H1 (cell line): ENCODE results near the gene PNPLA4. TPM values are rescaled to one million over a fixed set of nuclear protein-coding genes. Genes with fewer than 3 reads are reported as not detected.

ENCODE experiments used
- CTCF ChIA-PET: fragments of 300-600 bp; sonication (Branson Sonifier 250); formaldehyde crosslinking; loops from one replicate; lab custom pipeline; 2021; ENCODE audit not compliant: partially characterized antibody; lab: Charles Lee
- POLR2A ChIA-PET: fragments of 300-600 bp; sonication (Branson Sonifier 250); formaldehyde crosslinking; loops from one replicate; lab custom pipeline; 2021; ENCODE audit warnings: inconsistent platforms; ENCODE audit not compliant: partially characterized antibody; lab: Charles Lee
- DNase-seq, 2 experiments: peaks; one replicate each; pipeline versions ENCODE4 v3.0.0 to v3.0.0-alpha.2; 2010 to 2022; ENCODE audit warnings: low spot score in 2 of 2, low read depth in 1 of 2, mixed read lengths in 1 of 2
- FAIRE-seq: peaks from 2 replicates; lab custom pipeline; 2011; peaks lifted over from hg19 to GRCh38; lab: Jason Lieb, UNC
- H2AFZ ChIP-seq: 2 replicates; pipeline ENCODE4 v1.8.1; 2012; ENCODE audit warnings: low read length, inconsistent platforms
- H2AK5ac ChIP-seq: 2 replicates; pipeline ENCODE4 v1.6.1; 2013; ENCODE audit warnings: low read depth, low read length
- H2BK120ac ChIP-seq: replicated peaks from 2 replicates; pipeline ENCODE3; 2013; ENCODE audit warnings: low read depth, low read length, inconsistent platforms
- H2BK12ac ChIP-seq: 2 replicates; pipeline ENCODE4 v1.6.1; 2013; ENCODE audit warnings: low read depth, low read length
- H2BK15ac ChIP-seq: 2 replicates; pipeline ENCODE4 v1.6.1; 2013; ENCODE audit warnings: low read length
- H2BK20ac ChIP-seq: 2 replicates; pipeline ENCODE4 v1.6.1; 2013; ENCODE audit warnings: low read length
- H2BK5ac ChIP-seq: 2 replicates; pipeline ENCODE4 v1.6.1; 2013; ENCODE audit warnings: low read depth, low read length
- H3K14ac ChIP-seq: 2 replicates; pipeline ENCODE4 v1.6.1; 2013; ENCODE audit warnings: inconsistent platforms; ENCODE audit not compliant: insufficient read length
- H3K18ac ChIP-seq: 2 replicates; pipeline ENCODE4 v1.6.1; 2013; ENCODE audit warnings: low read length; ENCODE audit errors: extremely low read depth
- H3K23ac ChIP-seq: 2 replicates; pipeline ENCODE4 v1.6.1; 2013; ENCODE audit warnings: inconsistent platforms; ENCODE audit not compliant: insufficient read length
- H3K23me2 ChIP-seq: 2 replicates; pipeline ENCODE4 v1.6.1; 2013; ENCODE audit warnings: low read depth, low read length
- H3K27ac ChIP-seq: 2 replicates; pipeline ENCODE4 v1.6.1; 2011; ENCODE audit warnings: low read depth, low read length, inconsistent platforms
- H3K27me3 ChIP-seq, 4 experiments: replicated peaks in 1 of 4; 1 replicate in 1 of 4; 2 replicates in 3 of 4; pipeline versions ENCODE4 v1.6.1 to v1.8.1; 2011 to 2013; ENCODE audit warnings: low read length in 3 of 4, mild to moderate bottlenecking in 3 of 4, inconsistent platforms in 2 of 4, mixed read lengths in 2 of 4, moderate library complexity in 1 of 4; ENCODE audit not compliant: control insufficient read depth in 3 of 4, insufficient read depth in 3 of 4; ENCODE audit errors: extremely low read depth in 1 of 4
- H3K36me3 ChIP-seq, 4 experiments: 2 replicates each; pipeline versions ENCODE4 v1.6.1 to v1.8.1; 2011 to 2013; ENCODE audit warnings: mild to moderate bottlenecking in 4 of 4, low read length in 3 of 4, moderate library complexity in 2 of 4, control low read depth in 1 of 4, inconsistent platforms in 1 of 4; ENCODE audit not compliant: insufficient read depth in 4 of 4, control insufficient read depth in 2 of 4
- H3K4ac ChIP-seq: replicated peaks from 2 replicates; pipeline ENCODE3; 2013; ENCODE audit warnings: low read length, low read depth, mixed read lengths, inconsistent platforms; ENCODE audit not compliant: insufficient read length
- H3K4me1 ChIP-seq, 4 experiments: replicated peaks in 1 of 4; 1 replicate in 1 of 4; 2 replicates in 3 of 4; pipeline versions ENCODE4 v1.6.1 to v1.8.1; 2011 to 2013; ENCODE audit warnings: low read length in 3 of 4, inconsistent platforms in 2 of 4, mixed read lengths in 1 of 4; ENCODE audit not compliant: insufficient read depth in 4 of 4, control insufficient read depth in 3 of 4
- H3K4me2 ChIP-seq, 2 experiments: 2 replicates each; pipeline versions ENCODE4 v1.6.1 to v1.8.1; 2011 to 2013; ENCODE audit warnings: low read depth in 2 of 2, low read length in 2 of 2, control low read depth in 1 of 2, inconsistent platforms in 1 of 2, mild to moderate bottlenecking in 1 of 2; ENCODE audit not compliant: insufficient read depth in 1 of 2
- H3K4me3 ChIP-seq, 4 experiments: fragments of 200-600, 300-600 bp in 1 of 4; sonication (generic), shearing (Covaris generic), sonication (Bioruptor Twin) in 1 of 4; 2 replicates each; pipeline versions ENCODE4 v1.5.1 to v1.8.1; 2011 to 2016; ENCODE audit warnings: low read length in 4 of 4, low read depth in 3 of 4, control low read depth in 2 of 4, inconsistent platforms in 2 of 4, mild to moderate bottlenecking in 2 of 4, mixed read lengths in 1 of 4, moderate library complexity in 1 of 4; ENCODE audit not compliant: insufficient read depth in 2 of 4; ENCODE audit errors: extremely low read depth in 1 of 4
- H3K56ac ChIP-seq: replicated peaks from 2 replicates; pipeline ENCODE3; 2013; ENCODE audit warnings: low read depth, mild to moderate bottlenecking, mixed read lengths, low read length, inconsistent platforms; ENCODE audit not compliant: insufficient read length
- H3K79me1 ChIP-seq: 2 replicates; pipeline ENCODE4 v1.6.1; 2013; ENCODE audit warnings: low read depth, low read length, control low read depth
- H3K79me2 ChIP-seq, 2 experiments: 2 replicates each; pipeline versions ENCODE4 v1.6.1 to v1.8.1; 2012 to 2013; ENCODE audit warnings: low read length in 2 of 2, mild to moderate bottlenecking in 2 of 2, inconsistent platforms in 1 of 2; ENCODE audit not compliant: insufficient read depth in 2 of 2, control insufficient read depth in 1 of 2
- H3K9ac ChIP-seq, 4 experiments: replicated peaks in 1 of 4; 1 replicate in 1 of 4; 2 replicates in 3 of 4; pipeline versions ENCODE4 v1.6.1 to v1.8.1; 2011 to 2013; ENCODE audit warnings: low read depth in 3 of 4, low read length in 3 of 4, control low read depth in 2 of 4, mild to moderate bottlenecking in 2 of 4, moderate library complexity in 2 of 4, inconsistent platforms in 1 of 4; ENCODE audit errors: extremely low read depth in 1 of 4
- H3K9me3 ChIP-seq, 2 experiments: 2 replicates each; pipeline versions ENCODE4 v1.6.1 to v1.8.1; 2012 to 2013; ENCODE audit warnings: mild to moderate bottlenecking in 2 of 2, moderate library complexity in 2 of 2, control low read depth in 1 of 2, inconsistent platforms in 1 of 2, low read depth in 1 of 2, low read length in 1 of 2, mixed read lengths in 1 of 2; ENCODE audit not compliant: insufficient read depth in 2 of 2
- H4K20me1 ChIP-seq, 2 experiments: replicated peaks in 1 of 2; 2 replicates each; pipeline versions ENCODE3 to v1.8.1; 2011 to 2013; ENCODE audit warnings: inconsistent platforms in 2 of 2, low read length in 2 of 2, mild to moderate bottlenecking in 1 of 2; ENCODE audit not compliant: insufficient read depth in 2 of 2, control insufficient read depth in 1 of 2
- H4K5ac ChIP-seq: 2 replicates; pipeline ENCODE4 v1.6.1; 2013; ENCODE audit warnings: low read length, low read depth, mixed read lengths, inconsistent platforms; ENCODE audit not compliant: insufficient read length
- H4K8ac ChIP-seq: 2 replicates; pipeline ENCODE4 v1.8.0; 2013; ENCODE audit warnings: mild to moderate bottlenecking, moderate library complexity, low read length, inconsistent platforms; ENCODE audit not compliant: insufficient read depth; ENCODE audit errors: extremely low read depth
- H4K91ac ChIP-seq: replicated peaks from 2 replicates; pipeline ENCODE3; 2013; ENCODE audit warnings: low read length, mixed read lengths, inconsistent platforms; ENCODE audit not compliant: insufficient read length
- ATF3 ChIP-seq: IDR thresholded peaks from 2 replicates; pipeline ENCODE4 v1.6.1; 2011; ENCODE audit warnings: low read depth, mild to moderate bottlenecking, low read length; ENCODE audit not compliant: insufficient read depth
- CEBPB ChIP-seq: IDR thresholded peaks from 2 replicates; pipeline ENCODE4 v1.6.1; 2012; ENCODE audit warnings: low read depth, low read length
- EP300 ChIP-seq, 2 experiments: IDR thresholded peaks; 1 replicate in 1 of 2; 2 replicates in 1 of 2; pipeline ENCODE4 v1.6.1; 2011 to 2012; ENCODE audit warnings: low read depth in 2 of 2, low read length in 2 of 2, mild to moderate bottlenecking in 2 of 2, borderline replicate concordance in 1 of 2, inconsistent platforms in 1 of 2, moderate library complexity in 1 of 2
- HDAC2 ChIP-seq, 2 experiments: fragments of 300-600 bp in 1 of 2; sonication (generic) in 1 of 2; IDR thresholded peaks; 2 replicates each; pipeline ENCODE4 v1.6.1; 2011 to 2012; ENCODE audit warnings: low read depth in 2 of 2, low read length in 2 of 2, mild to moderate bottlenecking in 2 of 2, moderate library complexity in 2 of 2, borderline replicate concordance in 1 of 2, inconsistent platforms in 1 of 2
- HDAC6 ChIP-seq: IDR thresholded peaks from one replicate; pipeline ENCODE4 v1.7.1; 2012; ENCODE audit warnings: low read depth, mild to moderate bottlenecking, inconsistent platforms, low read length, moderate library complexity
- PHF8 ChIP-seq: fragments of 200-600 bp; sonication (generic); conservative IDR thresholded peaks from 2 replicates; pipeline ENCODE4 v1.7.1; 2012; ENCODE audit warnings: low read depth, mild to moderate bottlenecking, inconsistent platforms, low read length, moderate library complexity
- RBBP5 ChIP-seq: IDR thresholded peaks from 2 replicates; pipeline ENCODE4 v1.7.1; 2012; ENCODE audit warnings: low read depth, mild to moderate bottlenecking, inconsistent platforms, low read length, moderate library complexity, borderline replicate concordance
- RNF2 ChIP-seq: fragments of 200-900, 300-1000 bp; sonication (generic); IDR thresholded peaks from 2 replicates; pipeline ENCODE4 v1.7.1; 2016; ENCODE audit warnings: borderline replicate concordance, low read depth, mild to moderate bottlenecking, antibody characterized with exemption, low read length; ENCODE audit not compliant: poor library complexity, severe bottlenecking; ENCODE audit errors: missing control alignments
- SRF ChIP-seq: IDR thresholded peaks from 2 replicates; pipeline ENCODE4 v1.6.1; 2011; ENCODE audit warnings: mild to moderate bottlenecking, low read depth, low read length, moderate library complexity
- USF2 ChIP-seq: IDR thresholded peaks from 2 replicates; pipeline ENCODE4 v1.6.1; 2011; ENCODE audit warnings: low read length, improper control_type of control experiment
- ZNF274 ChIP-seq: IDR thresholded peaks from 2 replicates; pipeline ENCODE4 v1.7.0; 2012; ENCODE audit warnings: low read length, borderline replicate concordance; ENCODE audit errors: extremely low read depth
- WGBS, 2 experiments: shearing (Covaris generic) in 1 of 2; methylation state at CpG; one replicate each; pipeline versions ENCODE4 v1.1.6 to v1.1.7; 2013 to 2015; ENCODE audit warnings: low lambda C conversion rate in 2 of 2, mixed read lengths in 2 of 2, inconsistent platforms in 1 of 2, low coverage in 1 of 2, missing lambda C conversion rate in 1 of 2; ENCODE audit not compliant: insufficient replicate concordance in 2 of 2, insufficient coverage in 1 of 2, insufficient read length in 1 of 2; ENCODE audit errors: extremely low coverage in 1 of 2, missing lambda C conversion rate in 1 of 2; 5-methylcytosine and 5-hydroxymethylcytosine counted together
- polyA plus RNA-seq, 7 experiments: library from polyadenylated mRNA; depleted of rRNA in 3 of 7; stranded (reverse) in 5 of 7; unstranded in 2 of 7; fragments of >200 nt in 5 of 7; fragments of 200-250 nt in 2 of 7; gene quantifications; 1 replicate in 5 of 7; 2 replicates in 1 of 7; 4 replicates in 1 of 7; pipeline versions ENCODE4 v1.2.1 to v1.2.3, GENCODE V29; 2011 to 2013; ENCODE audit warnings: missing spikeins in 2 of 7, mixed read lengths in 2 of 7
- total RNA-seq: library from RNA; stranded (reverse); fragmentation: NEBNext Ultra II Directional; extraction: Animal tissue kit (Norgen Biotek cat#: 25700); gene quantifications from 2 replicates; pipeline ENCODE4 v1.2.1, GENCODE V29; 2021

Gene PNPLA4
- total and polyA plus RNA-seq, 2 of the 8 experiments (the other 6 are each of a cell fraction or from before 2014, with no cell fraction given) = 14.3 to 18.2 TPM

GRCh38 chrX:7921750-7922149 lies 5.5 kb downstream of the PNPLA4 start:
- POLR2A ChIA-PET = no interaction called here
- no peak for FAIRE-seq
- 97% methylated on average over 10 of the region's 12 CpGs; no CpG with 5 or more reads in 1 of the 2 experiments for WGBS, 2 experiments
- no peak for TF ChIP-seq RNF2
- no peak for TF ChIP-seq USF2
- no peak for TF ChIP-seq ATF3
- TF ChIP-seq RBBP5 = no peak
- TF ChIP-seq EP300 (IDR thresholded peaks at IDR 0.05; ENCODE audit: borderline replicate concordance in 1 of 2, low read depth in 2 of 2, low read length in 2 of 2) = no peak
- TF ChIP-seq PHF8 = no peak
- TF ChIP-seq HDAC2 (IDR thresholded peaks at IDR 0.05; ENCODE audit: borderline replicate concordance in 1 of 2, low read depth in 2 of 2, low read length in 2 of 2) = no peak
- no peak for TF ChIP-seq HDAC6
- no peak for TF ChIP-seq SRF
- no peak for TF ChIP-seq CEBPB
- TF ChIP-seq ZNF274 = no peak

More at GRCh38 chrX:7921750-7922149, 5.5 kb downstream of the PNPLA4 start:
- no peaks in the 10 kb centered on the region for H3K27me3 ChIP-seq
- no peak overlapping the region for H4K8ac ChIP-seq
- H3K9me3 ChIP-seq = no peaks in the 10 kb centered on the region
- H2BK15ac ChIP-seq = no peak overlapping the region
- no peak overlapping the region for H3K9ac ChIP-seq
- no peaks in the 10 kb centered on the region; a peak in 1 of 8 replicates for H3K36me3 ChIP-seq
- no peak overlapping the region for H2BK20ac ChIP-seq
- no peak overlapping the region for H3K4me3 ChIP-seq
- H2BK5ac ChIP-seq = no peak overlapping the region
- DNase-seq = no peak
- no peak overlapping the region for H2BK12ac ChIP-seq
- CTCF ChIA-PET = no interaction called here
- H3K4ac ChIP-seq = no peak overlapping the region
- no peak overlapping the region for H2AFZ ChIP-seq
- H3K4me1 ChIP-seq = peaks cover 0 to 2% (median 0%) of the 10 kb centered on the region in 4 experiments; a peak in 1 of 7 replicates
- no peak overlapping the region for H3K14ac ChIP-seq
- no peak overlapping the region for H3K23ac ChIP-seq
- H4K5ac ChIP-seq = no peak overlapping the region
- H3K79me2 ChIP-seq = no peaks in the 10 kb centered on the region
- H2AK5ac ChIP-seq = no peak overlapping the region
- no peak overlapping the region for H3K4me2 ChIP-seq
- no peak overlapping the region for H2BK120ac ChIP-seq
- no peaks in the 10 kb centered on the region for H3K23me2 ChIP-seq
- no peak overlapping the region for H4K91ac ChIP-seq
- no peak overlapping the region for H3K18ac ChIP-seq
- H3K27ac ChIP-seq = no peak overlapping the region
- no peaks in the 10 kb centered on the region for H4K20me1 ChIP-seq
- H3K56ac ChIP-seq = no peak overlapping the region
- H3K79me1 ChIP-seq = no peaks in the 10 kb centered on the region
